Midbrain (tissue), 1 donor: Measurements from ENCODE around the gene TSPAN9.
A peak's percentile ranks its signal among the peaks of the same experiment; 100 is the strongest.

Experiments used
- DNase-seq: peaks from one replicate; lab custom pipeline; 2025; lab: John Stamatoyannopoulos, UW

The TSPAN9 gene

GRCh38 chr12:3187846-3188770, 110.9 kb downstream of the TSPAN9 start:
- DNase-seq = no peak

- DNase-seq = no peak
Measured at GRCh38 chr12:3189282-3189681, 112.1 kb downstream of the TSPAN9 start.

GRCh38 chr12:3190101-3190500, 112.9 kb downstream of the TSPAN9 start:
- DNase-seq = no peak

- no peak for DNase-seq
Measured at GRCh38 chr12:3191450-3191849, 114.3 kb downstream of the TSPAN9 start.

GRCh38 chr12:3192221-3192620, 115.0 kb downstream of the TSPAN9 start:
- no peak for DNase-seq

GRCh38 chr12:3193131-3193530, 116.0 kb downstream of the TSPAN9 start:
- no peak for DNase-seq

GRCh38 chr12:3193755-3194154, 116.6 kb downstream of the TSPAN9 start:
- DNase-seq = no peak

GRCh38 chr12:3195337-3195736, 118.2 kb downstream of the TSPAN9 start:
- DNase-seq = no peak

- DNase-seq = no peak
Measured at GRCh38 chr12:3195859-3196483, 118.8 kb downstream of the TSPAN9 start.

- no peak for DNase-seq
Measured at GRCh38 chr12:3196488-3196887, 119.3 kb downstream of the TSPAN9 start.

- no peak for DNase-seq
Measured at GRCh38 chr12:3197131-3197818, 120.1 kb downstream of the TSPAN9 start.

- no peak for DNase-seq
Measured at GRCh38 chr12:3199551-3200031, 122.4 kb downstream of the TSPAN9 start.

- no peak for DNase-seq
Measured at GRCh38 chr12:3200032-3200617, 122.9 kb downstream of the TSPAN9 start.

- no peak for DNase-seq
Measured at GRCh38 chr12:3200814-3201233, 123.6 kb downstream of the TSPAN9 start.

GRCh38 chr12:3201339-3202051, 124.3 kb downstream of the TSPAN9 start:
- no peak for DNase-seq

GRCh38 chr12:3202096-3202495, 124.9 kb downstream of the TSPAN9 start:
- no peak for DNase-seq

- DNase-seq = peak; percentile 41
Measured at GRCh38 chr12:3202734-3203446, 125.7 kb downstream of the TSPAN9 start.

GRCh38 chr12:3203713-3204112, 126.5 kb downstream of the TSPAN9 start:
- no peak for DNase-seq

GRCh38 chr12:3204143-3204542, 127.0 kb downstream of the TSPAN9 start:
- DNase-seq = no peak

- DNase-seq = no peak
Measured at GRCh38 chr12:3204730-3205531, 127.8 kb downstream of the TSPAN9 start.
